ENCODE results near the gene SCAPER.
A peak's percentile ranks its signal among the peaks of the same experiment; 100 is the strongest.

Gene SCAPER

GRCh38 chr15:76345880-76346668 is 559.1 kb downstream of the SCAPER start:
- no peak for DNase-seq
- intact Hi-C loops (cut with DNase I): no loop called here

GRCh38 chr15:76345583-76345879 is 559.6 kb downstream of the SCAPER start:
- no peak for DNase-seq
- intact Hi-C loops (cut with DNase I): no loop called here

GRCh38 chr15:76344893-76345582 is 560.1 kb downstream of the SCAPER start:
- no peak for DNase-seq
- intact Hi-C loops (cut with DNase I): no loop called here

GRCh38 chr15:76343313-76343996 is 561.7 kb downstream of the SCAPER start:
- intact Hi-C loops (cut with DNase I): no loop called here
- DNase-seq: no peak

- intact Hi-C loops (cut with DNase I): no loop called here
- DNase-seq: no peak
These were observed 562.5 kb downstream of the SCAPER start for GRCh38 chr15:76342382-76343201.

- intact Hi-C loops (cut with DNase I): no loop called here
- no peak for DNase-seq
These were observed 563.1 kb downstream of the SCAPER start for GRCh38 chr15:76342058-76342381.

- intact Hi-C loops (cut with DNase I): no loop called here
- DNase-seq: no peak
These were observed 563.6 kb downstream of the SCAPER start for GRCh38 chr15:76341366-76342057.

- DNase-seq: peak in 1 of 10 donors; percentile 72
- intact Hi-C loops (cut with DNase I): no loop called here
These were observed 564.3 kb downstream of the SCAPER start for GRCh38 chr15:76340803-76341365.

GRCh38 chr15:76340198-76340802 is 564.8 kb downstream of the SCAPER start:
- DNase-seq: peak in 2 of 10 donors; percentile 80 to 84
- intact Hi-C loops (cut with DNase I): no loop called here

GRCh38 chr15:76339305-76340197 is 565.6 kb downstream of the SCAPER start:
- intact Hi-C loops (cut with DNase I): no loop called here
- no peak for DNase-seq

GRCh38 chr15:76338486-76339304 is 566.4 kb downstream of the SCAPER start:
- intact Hi-C loops (cut with DNase I): no loop called here

GRCh38 chr15:76337696-76338485 is 567.2 kb downstream of the SCAPER start:
- no peak for DNase-seq

More at GRCh38 chr15:76338486-76339304, 566.4 kb downstream of the SCAPER start:
- DNase-seq: no peak

GRCh38 chr15:76337059-76337695 is 568.0 kb downstream of the SCAPER start:
- no peak for DNase-seq
- intact Hi-C loops (cut with DNase I): no loop called here

More at GRCh38 chr15:76337696-76338485, 567.2 kb downstream of the SCAPER start:
- intact Hi-C loops (cut with DNase I): no loop called here

- intact Hi-C loops (cut with DNase I): no loop called here
- DNase-seq: peak in 8 of 10 donors; percentile 28 to 95 (median 64)
These were observed 568.7 kb downstream of the SCAPER start, which contains the start of gene ISL2 for GRCh38 chr15:76336254-76337058. Gene ISL2 (plus strand): TSS chr15:76336773. CDS start chr15:76336884, 111 bp downstream.

Data from posterior cingulate gyrus (tissue), 11 donors.